Measurements from ENCODE around the gene OPN1MW3.

OPN1MW3 gene

DNA sequence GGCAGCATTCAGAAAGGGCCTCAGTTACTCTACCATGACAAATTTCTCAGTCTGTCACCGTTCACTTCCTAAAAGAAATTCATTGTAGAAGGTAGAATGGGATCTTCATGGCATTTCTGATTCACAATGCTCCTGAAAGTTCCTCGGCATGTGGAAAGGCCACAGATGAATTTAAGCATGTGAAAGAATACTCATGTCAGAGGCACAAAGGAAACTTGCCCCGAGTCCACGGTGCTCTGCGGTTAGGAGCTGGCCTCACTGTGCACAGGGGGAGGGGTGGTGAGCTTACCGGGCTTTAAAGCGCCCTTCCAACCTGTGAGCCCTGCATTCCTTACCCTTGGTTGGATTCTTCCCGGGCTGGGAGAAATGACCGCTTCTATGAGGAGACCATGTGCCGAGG is 47.5 kb downstream of the OPN1MW3 start:
- TF ChIP-seq, protein P1, sequence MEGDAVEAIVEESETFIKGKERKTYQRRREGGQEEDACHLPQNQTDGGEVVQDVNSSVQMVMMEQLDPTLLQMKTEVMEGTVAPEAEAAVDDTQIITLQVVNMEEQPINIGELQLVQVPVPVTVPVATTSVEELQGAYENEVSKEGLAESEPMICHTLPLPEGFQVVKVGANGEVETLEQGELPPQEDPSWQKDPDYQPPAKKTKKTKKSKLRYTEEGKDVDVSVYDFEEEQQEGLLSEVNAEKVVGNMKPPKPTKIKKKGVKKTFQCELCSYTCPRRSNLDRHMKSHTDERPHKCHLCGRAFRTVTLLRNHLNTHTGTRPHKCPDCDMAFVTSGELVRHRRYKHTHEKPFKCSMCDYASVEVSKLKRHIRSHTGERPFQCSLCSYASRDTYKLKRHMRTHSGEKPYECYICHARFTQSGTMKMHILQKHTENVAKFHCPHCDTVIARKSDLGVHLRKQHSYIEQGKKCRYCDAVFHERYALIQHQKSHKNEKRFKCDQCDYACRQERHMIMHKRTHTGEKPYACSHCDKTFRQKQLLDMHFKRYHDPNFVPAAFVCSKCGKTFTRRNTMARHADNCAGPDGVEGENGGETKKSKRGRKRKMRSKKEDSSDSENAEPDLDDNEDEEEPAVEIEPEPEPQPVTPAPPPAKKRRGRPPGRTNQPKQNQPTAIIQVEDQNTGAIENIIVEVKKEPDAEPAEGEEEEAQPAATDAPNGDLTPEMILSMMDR (IDR thresholded peaks at IDR 0.05; ENCODE audit: control extremely low read depth, extremely low read depth, low read depth, missing control alignments): no peak
- ChIA-PET POLR2A (no interaction called here), CTCF (no interaction called here)
- DNase-seq (ENCODE audit: extremely low spot score): no peak

DNA sequence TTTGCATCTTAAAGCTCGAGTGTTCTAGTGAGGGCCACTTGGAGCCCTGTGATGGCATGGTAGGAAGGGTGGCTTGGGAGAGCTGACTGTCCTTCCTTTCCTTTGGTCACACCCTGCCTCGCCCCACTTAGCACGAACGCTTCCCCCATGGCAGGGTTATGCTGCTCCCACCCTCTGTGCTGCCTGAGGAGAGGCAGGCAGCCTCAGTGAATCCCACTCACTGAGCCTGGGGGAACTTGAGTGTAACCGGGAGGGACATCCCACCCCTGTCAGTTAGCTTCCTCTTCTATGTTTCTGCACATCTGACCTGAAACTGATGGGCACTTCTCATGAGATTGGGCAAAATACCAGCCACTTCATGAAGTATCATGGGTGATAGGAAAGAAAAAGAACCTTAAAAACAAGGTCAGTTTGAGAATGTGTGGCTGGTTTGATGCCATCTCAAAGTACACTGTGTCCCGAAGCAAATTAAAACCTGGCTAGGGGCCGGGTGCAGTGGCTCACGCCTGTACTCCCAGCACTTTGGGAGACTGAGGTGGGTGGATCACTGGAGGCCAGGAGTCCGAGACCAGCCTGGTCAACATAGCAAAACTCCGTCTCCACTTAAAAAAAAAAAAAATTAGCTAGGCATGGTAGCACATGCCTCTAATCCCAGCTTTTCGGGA is 48.3 kb downstream of the OPN1MW3 start:
- TF ChIP-seq, protein P1 (IDR thresholded peaks at IDR 0.05; ENCODE audit: control extremely low read depth, extremely low read depth, low read depth, missing control alignments): no peak
- POLR2A ChIA-PET: no interaction called here
- DNase-seq (ENCODE audit: extremely low spot score): no peak
- CTCF ChIA-PET: no interaction called here

DNA sequence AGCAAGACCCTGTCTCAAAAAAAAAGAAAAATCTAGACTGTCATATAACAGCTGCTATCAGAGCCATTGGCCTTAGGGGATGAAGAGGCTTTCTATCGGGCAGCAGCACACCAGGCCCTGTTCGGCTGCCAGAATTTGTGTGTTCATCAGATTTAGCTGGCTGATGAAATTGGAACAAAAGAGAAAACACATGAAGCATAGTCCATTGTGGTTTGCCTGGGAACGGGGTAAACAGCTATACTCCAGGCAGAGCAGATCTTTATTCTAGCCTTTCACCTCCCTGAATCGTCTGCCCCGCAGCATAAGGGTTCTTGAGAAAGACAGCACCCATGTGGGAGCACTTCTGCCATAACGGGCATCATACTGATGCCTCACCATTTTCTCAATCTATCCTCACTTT is 49.8 kb downstream of the OPN1MW3 start:
- ChIA-PET POLR2A (no interaction called here), CTCF (interaction anchor here (1.7 to 3.3 kb wide), 2 partner anchors 9 to 10 kb away, joined by 7 to 19 read pairs; no protein-coding TSS in a partner anchor)
- TF ChIP-seq, protein P1 (IDR thresholded peaks at IDR 0.05; ENCODE audit: control extremely low read depth, extremely low read depth, low read depth, missing control alignments): no peak
- no peak for DNase-seq (ENCODE audit: extremely low spot score)

DNA sequence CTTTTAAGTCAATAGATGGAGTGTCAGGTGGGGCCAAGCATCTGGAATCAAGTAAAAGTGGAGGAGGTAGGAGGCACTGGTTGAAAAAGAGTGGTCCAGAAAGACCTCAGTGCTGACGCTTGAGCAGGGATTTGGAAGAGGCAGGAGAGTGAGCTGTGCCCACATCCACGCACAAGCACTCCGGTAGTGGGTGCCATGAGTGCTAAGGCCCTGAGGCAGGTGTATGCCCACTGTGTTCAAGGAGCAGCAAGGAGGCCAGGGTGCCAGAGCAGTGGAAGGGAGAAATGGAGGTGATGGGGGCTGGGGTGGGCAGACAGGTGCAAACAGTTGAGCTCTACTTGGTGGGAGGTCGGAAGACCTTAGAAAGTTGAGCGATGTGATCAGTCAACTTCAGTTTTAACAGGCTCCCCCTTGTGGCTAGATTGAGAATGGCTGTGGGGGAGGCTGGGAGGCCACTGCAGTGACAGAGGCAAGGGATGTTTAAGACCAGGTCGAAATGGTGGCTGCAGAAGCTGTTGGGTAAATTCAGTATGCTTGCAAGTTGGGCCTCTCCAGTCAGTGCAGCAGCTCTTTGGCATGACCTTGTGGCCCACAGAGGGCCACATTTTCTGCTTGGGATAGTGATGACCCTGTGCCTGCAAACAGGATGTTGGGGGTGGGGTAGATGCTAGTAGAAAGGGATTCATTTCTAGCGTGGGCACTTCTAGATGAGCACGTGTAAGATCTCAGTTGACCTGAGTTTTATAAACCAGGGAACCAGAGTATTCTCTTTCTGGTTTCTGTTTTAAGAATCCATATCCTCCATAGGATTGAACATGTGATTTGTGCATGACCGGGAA is 50.9 kb downstream of the OPN1MW3 start:
- ChIA-PET POLR2A (no interaction called here), CTCF (interaction anchor here (0.7 to 3.3 kb wide), 8 partner anchors 9 to 268 kb away, joined by 3 to 19 read pairs (median 5); partner anchors contain the start of gene OPN1LW)
- peak; percentile 58 for DNase-seq (ENCODE audit: extremely low spot score)
- TF ChIP-seq, protein P1 (IDR thresholded peaks at IDR 0.05; ENCODE audit: control extremely low read depth, extremely low read depth, low read depth, missing control alignments): peak; percentile 50

DNA sequence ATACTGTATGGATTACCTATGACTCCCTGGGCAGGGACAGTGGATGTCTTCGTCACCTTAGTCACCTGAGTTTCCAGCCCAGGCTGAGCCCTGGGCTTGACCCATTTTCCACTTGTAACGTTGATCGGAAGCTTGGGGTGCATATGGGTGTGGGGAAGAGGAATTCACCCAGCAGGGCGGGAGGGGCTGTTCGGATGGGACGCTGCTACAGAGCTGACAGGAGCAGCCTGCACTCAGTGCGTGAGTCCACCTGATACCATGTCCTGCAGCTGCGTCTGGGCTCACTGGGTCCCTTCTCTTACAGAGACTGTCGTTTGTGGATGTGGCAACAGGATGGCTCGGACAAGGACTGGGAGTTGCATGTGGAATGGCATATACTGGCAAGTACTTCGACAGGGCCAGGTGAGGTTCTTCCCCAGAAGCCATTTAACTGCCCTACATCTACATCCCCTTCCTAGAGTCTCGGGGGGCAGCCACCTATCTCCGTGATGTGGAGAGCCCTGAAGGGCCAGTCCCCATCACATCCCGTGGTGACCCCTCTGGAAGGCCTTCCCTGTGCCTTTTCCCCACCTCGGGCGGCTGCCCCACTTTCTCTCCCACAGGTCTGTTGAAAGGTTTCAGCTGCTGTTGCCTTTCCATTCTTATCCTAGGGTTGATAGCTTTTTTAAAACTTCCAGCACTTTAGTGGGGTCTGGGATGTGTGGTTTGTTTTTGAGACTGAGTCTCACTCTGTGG is 51.8 kb downstream of the OPN1MW3 start:
- CTCF ChIA-PET: interaction anchor here (0.7 to 3.3 kb wide), 8 partner anchors 8 to 234 kb away, joined by 3 to 19 read pairs (median 5); partner anchors contain the start of gene OPN1LW
- no peak for DNase-seq (ENCODE audit: extremely low spot score)
- TF ChIP-seq, protein P1 (IDR thresholded peaks at IDR 0.05; ENCODE audit: control extremely low read depth, extremely low read depth, low read depth, missing control alignments): no peak
- POLR2A ChIA-PET: no interaction called here

Measured in GM10248 (cell line).